Liver (tissue), 3 donors: ENCODE measurements around the gene PEX14.

Source experiments
- JUND ChIP-seq, 2 donors: IDR thresholded peaks; 2 replicates each; pipeline ENCODE4 v1.6.1; 2016; ENCODE audit warnings: antibody characterized with exemption in 2 of 2
- MAX ChIP-seq: IDR thresholded peaks from 2 replicates; pipeline ENCODE4 v1.6.1; 2016; ENCODE audit warnings: antibody characterized with exemption
- NR2F2 ChIP-seq: IDR thresholded peaks from 2 replicates; pipeline ENCODE4 v1.6.1; 2016; ENCODE audit warnings: antibody characterized with exemption
- RAD21 ChIP-seq, 2 donors: IDR thresholded peaks; 2 replicates each; pipeline ENCODE4 v1.6.1; 2016; ENCODE audit warnings: antibody characterized with exemption in 2 of 2, mild to moderate bottlenecking in 2 of 2
- REST ChIP-seq: IDR thresholded peaks from 2 replicates; pipeline ENCODE4 v1.6.1; 2016; ENCODE audit warnings: antibody characterized with exemption, mild to moderate bottlenecking
- RXRA ChIP-seq, 2 donors: IDR thresholded peaks; 2 replicates each; pipeline ENCODE4 v1.6.1; 2017 to 2018; ENCODE audit warnings: antibody characterized with exemption in 2 of 2, mild to moderate bottlenecking in 1 of 2
- TAF1 ChIP-seq: conservative IDR thresholded peaks from 2 replicates; pipeline ENCODE4 v1.6.1; 2016; ENCODE audit warnings: antibody characterized with exemption, mild to moderate bottlenecking
- YY1 ChIP-seq: IDR thresholded peaks from 2 replicates; pipeline ENCODE4 v1.6.1; 2016; ENCODE audit warnings: antibody characterized with exemption, mild to moderate bottlenecking
- TF ChIP-seq, protein P1 (sequence below): fragments of 150-350 bp; IDR thresholded peaks from 2 replicates; pipeline ENCODE4 v1.5.1; 2017; ENCODE audit warnings: improper control_type of control experiment, low read depth, low read length; ENCODE audit not compliant: missing input control
- TF ChIP-seq, protein P2 (sequence below): IDR thresholded peaks from 2 replicates; pipeline ENCODE4 v1.6.1; 2016; ENCODE audit warnings: antibody characterized with exemption
- donor health status: healthy.
- donor health status: healthy.

- TF ChIP-seq, protein P1, sequence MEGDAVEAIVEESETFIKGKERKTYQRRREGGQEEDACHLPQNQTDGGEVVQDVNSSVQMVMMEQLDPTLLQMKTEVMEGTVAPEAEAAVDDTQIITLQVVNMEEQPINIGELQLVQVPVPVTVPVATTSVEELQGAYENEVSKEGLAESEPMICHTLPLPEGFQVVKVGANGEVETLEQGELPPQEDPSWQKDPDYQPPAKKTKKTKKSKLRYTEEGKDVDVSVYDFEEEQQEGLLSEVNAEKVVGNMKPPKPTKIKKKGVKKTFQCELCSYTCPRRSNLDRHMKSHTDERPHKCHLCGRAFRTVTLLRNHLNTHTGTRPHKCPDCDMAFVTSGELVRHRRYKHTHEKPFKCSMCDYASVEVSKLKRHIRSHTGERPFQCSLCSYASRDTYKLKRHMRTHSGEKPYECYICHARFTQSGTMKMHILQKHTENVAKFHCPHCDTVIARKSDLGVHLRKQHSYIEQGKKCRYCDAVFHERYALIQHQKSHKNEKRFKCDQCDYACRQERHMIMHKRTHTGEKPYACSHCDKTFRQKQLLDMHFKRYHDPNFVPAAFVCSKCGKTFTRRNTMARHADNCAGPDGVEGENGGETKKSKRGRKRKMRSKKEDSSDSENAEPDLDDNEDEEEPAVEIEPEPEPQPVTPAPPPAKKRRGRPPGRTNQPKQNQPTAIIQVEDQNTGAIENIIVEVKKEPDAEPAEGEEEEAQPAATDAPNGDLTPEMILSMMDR, result no peak
- TF ChIP-seq RAD21 (IDR thresholded peaks at IDR 0.05) (no peak), MAX (no peak), TAF1 (no peak), YY1 (no peak), RXRA (IDR thresholded peaks at IDR 0.05) (no peak), NR2F2 (no peak), JUND (IDR thresholded peaks at IDR 0.05) (no peak), REST (no peak)
- TF ChIP-seq, protein P2, sequence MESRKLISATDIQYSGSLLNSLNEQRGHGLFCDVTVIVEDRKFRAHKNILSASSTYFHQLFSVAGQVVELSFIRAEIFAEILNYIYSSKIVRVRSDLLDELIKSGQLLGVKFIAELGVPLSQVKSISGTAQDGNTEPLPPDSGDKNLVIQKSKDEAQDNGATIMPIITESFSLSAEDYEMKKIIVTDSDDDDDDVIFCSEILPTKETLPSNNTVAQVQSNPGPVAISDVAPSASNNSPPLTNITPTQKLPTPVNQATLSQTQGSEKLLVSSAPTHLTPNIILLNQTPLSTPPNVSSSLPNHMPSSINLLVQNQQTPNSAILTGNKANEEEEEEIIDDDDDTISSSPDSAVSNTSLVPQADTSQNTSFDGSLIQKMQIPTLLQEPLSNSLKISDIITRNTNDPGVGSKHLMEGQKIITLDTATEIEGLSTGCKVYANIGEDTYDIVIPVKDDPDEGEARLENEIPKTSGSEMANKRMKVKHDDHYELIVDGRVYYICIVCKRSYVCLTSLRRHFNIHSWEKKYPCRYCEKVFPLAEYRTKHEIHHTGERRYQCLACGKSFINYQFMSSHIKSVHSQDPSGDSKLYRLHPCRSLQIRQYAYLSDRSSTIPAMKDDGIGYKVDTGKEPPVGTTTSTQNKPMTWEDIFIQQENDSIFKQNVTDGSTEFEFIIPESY, result no peak
Observed at GRCh38 chr1:10569531-10569930, 94.8 kb downstream of the PEX14 start.
